Upper lobe of left lung (tissue), 6 donors: ENCODE data around the gene UTY. TPM values are rescaled to one million over a fixed set of nuclear protein-coding genes. Genes with fewer than 3 reads are reported as not detected.
"Not testable (repeated sequence)": the region's sequence is repeated elsewhere in the genome, so short reads cannot be mapped to it uniquely, and the experiment has no call there.

Source experiments
- ATAC-seq, 2 donors: fragments of 200-7000 bp; cut with Tn5 transposase; one replicate each; pipeline ENCODE4 v1.9.1; 2022; ENCODE audit warnings: mild to moderate bottlenecking in 2 of 2, moderate library complexity in 2 of 2; ENCODE audit not compliant: low FRiP score in 2 of 2
- DNase-seq, 2 donors: peaks; one replicate each; pipeline ENCODE4 v3.0.0-alpha.2; 2019 to 2020
- H3K27ac ChIP-seq, 4 donors: fragments of 200-600 bp; sonication (generic); one replicate each; pipeline ENCODE4 v1.5.1; 2016 to 2019
- H3K27me3 ChIP-seq, 4 donors: fragments of 200-600 bp; sonication (generic); one replicate each; pipeline ENCODE4 v1.5.1; 2017 to 2019
- H3K36me3 ChIP-seq, 4 donors: fragments of 200-600 bp; sonication (generic); one replicate each; pipeline ENCODE4 v1.5.1; 2016 to 2019
- H3K4me1 ChIP-seq, 4 donors: fragments of 200-600 bp; sonication (generic); one replicate each; pipeline ENCODE4 v1.5.1; 2018 to 2019
- H3K4me3 ChIP-seq, 4 donors: fragments of 200-600 bp; sonication (generic); one replicate each; pipeline ENCODE4 v1.5.1; 2017 to 2019; ENCODE audit warnings: mild to moderate bottlenecking in 2 of 4, moderate library complexity in 1 of 4
- H3K9me3 ChIP-seq, 4 donors: fragments of 200-600 bp; sonication (generic); one replicate each; pipeline ENCODE4 v1.5.1; 2018 to 2019
- EP300 ChIP-seq, 4 donors: sonication (generic); formaldehyde crosslinking; IDR thresholded peaks; one replicate each; pipeline ENCODE4 v1.5.1; 2017; ENCODE audit warnings: antibody characterized with exemption in 4 of 4, control low read depth in 2 of 4
- POLR2A ChIP-seq, 4 donors: fragments of 450-650 bp; IDR thresholded peaks; one replicate each; pipeline ENCODE4 v1.5.1; 2016 to 2017; ENCODE audit warnings: antibody characterized with exemption in 4 of 4, mild to moderate bottlenecking in 2 of 4
- POLR2AphosphoS5 ChIP-seq, 2 donors: sonication (generic); formaldehyde crosslinking; IDR thresholded peaks; one replicate each; pipeline ENCODE4 v1.5.1; 2017; ENCODE audit warnings: antibody characterized with exemption in 2 of 2
- WGBS, 2 donors: methylation state at CpG; one replicate each; pipeline ENCODE4 v1.1.5; 2017 to 2018; 5-methylcytosine and 5-hydroxymethylcytosine counted together
- total RNA-seq, 6 donors: library from RNA; depleted of rRNA in 4 of 6; stranded (reverse); fragments of >200 nt in 4 of 6; gene quantifications; one replicate each; pipeline versions ENCODE4 v1.1.0 to v1.2.1, GENCODE V29; 2016 to 2021
- TF ChIP-seq, protein P1 (sequence below), 6 experiments: fragments of 450-650 bp in 4 of 6; fragments of 200-600 bp in 2 of 6; sonication (generic) in 2 of 6; IDR thresholded peaks; one replicate each; pipeline ENCODE4 v1.5.1; 2016 to 2019; ENCODE audit warnings: antibody characterized with exemption in 6 of 6
- donor health status: DM: no; HTN: no; CAD: no; lungs with moderate emphysema.
- donor health status: DM: no; HTN: yes; CAD: no; lungs with severe emphysema.

UTY gene
- total RNA-seq, 6 donors from 2014 or later, result 0.26 to 201 (median 35.1) TPM; not detected in 2

DNA sequence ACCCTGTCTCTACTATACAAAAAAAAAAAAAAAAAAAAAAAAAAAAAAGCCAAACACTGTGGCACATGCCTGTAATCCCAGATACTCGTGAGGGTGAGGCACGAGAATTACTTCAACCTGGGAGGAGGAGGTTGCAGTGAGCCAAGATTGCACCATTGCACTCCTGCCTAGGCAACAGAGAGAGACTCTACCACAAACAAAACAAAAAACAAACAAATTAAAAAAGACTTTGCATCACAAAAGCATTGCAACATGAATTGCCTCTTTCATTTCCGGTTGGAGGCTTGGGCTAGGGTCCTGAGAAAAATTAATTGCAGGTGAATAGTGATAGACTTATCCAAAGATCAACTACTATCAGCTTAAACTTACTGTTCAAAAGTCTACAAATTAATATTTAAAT lies 180.4 kb downstream of the UTY start:
- ATAC-seq, result no peak
- Histone ChIP-seq H3K36me3 (peaks cover 0 to 5% (median 0%) of the 10 kb centered on the region in 4 donors), H3K27me3 (no peaks in the 10 kb centered on the region)

DNA sequence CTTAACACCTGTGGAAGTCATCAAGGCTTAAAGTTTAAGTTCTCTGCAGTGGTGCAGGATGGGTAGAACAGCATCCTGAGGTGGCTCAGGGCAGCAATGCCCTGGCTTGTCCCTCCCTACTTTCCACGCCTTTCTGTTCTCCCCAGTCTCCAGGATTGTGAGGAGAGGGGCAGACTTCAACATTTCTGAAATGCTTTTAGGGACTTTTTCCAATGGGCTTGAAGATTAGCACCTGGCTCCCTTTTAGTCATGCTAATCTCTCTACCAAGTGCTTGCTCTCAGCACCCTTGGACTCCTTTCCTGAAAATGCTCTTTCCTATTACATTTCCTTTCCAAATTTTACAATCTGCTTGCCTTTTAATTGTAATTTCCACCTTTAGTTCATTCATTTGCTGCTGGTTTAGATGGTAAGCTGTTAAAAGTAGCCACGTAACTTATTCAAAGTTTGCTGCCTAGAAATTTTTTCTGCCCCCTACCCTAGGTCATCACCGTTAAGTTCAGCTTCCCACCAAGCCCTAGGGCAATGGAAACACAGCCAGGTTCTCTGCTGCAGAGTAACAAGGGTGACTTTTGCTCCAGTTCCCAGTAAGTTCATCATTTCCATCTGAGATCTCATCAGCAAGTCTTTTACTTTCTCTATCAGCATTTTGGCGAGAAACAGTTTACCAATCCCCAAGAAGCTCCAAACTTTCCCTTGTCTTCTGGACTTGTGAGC lies 183.5 kb downstream of the UTY start:
- no peaks in the 10 kb centered on the region for H3K27me3 ChIP-seq
- DNase-seq (no peak), ATAC-seq (no peak)
- H3K27ac ChIP-seq, result no peak overlapping the region
- H3K9me3 ChIP-seq, result no peaks in the 10 kb centered on the region
- WGBS, 2 donors, result 100% methylated on average over 4 of the region's 4 CpGs; no CpG with 5 or more reads in 1 of the 2 donors
- TF ChIP-seq POLR2A (IDR thresholded peaks at IDR 0.05) (no peak), EP300 (IDR thresholded peaks at IDR 0.05) (no peak), POLR2AphosphoS5 (IDR thresholded peaks at IDR 0.05) (no peak)
- TF ChIP-seq, protein P1, sequence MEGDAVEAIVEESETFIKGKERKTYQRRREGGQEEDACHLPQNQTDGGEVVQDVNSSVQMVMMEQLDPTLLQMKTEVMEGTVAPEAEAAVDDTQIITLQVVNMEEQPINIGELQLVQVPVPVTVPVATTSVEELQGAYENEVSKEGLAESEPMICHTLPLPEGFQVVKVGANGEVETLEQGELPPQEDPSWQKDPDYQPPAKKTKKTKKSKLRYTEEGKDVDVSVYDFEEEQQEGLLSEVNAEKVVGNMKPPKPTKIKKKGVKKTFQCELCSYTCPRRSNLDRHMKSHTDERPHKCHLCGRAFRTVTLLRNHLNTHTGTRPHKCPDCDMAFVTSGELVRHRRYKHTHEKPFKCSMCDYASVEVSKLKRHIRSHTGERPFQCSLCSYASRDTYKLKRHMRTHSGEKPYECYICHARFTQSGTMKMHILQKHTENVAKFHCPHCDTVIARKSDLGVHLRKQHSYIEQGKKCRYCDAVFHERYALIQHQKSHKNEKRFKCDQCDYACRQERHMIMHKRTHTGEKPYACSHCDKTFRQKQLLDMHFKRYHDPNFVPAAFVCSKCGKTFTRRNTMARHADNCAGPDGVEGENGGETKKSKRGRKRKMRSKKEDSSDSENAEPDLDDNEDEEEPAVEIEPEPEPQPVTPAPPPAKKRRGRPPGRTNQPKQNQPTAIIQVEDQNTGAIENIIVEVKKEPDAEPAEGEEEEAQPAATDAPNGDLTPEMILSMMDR (IDR thresholded peaks at IDR 0.05), result no peak
- H3K4me1 ChIP-seq, result no peaks in the 10 kb centered on the region
- H3K36me3 ChIP-seq, result peaks cover 0 to 5% (median 0%) of the 10 kb centered on the region in 4 donors
- no peak overlapping the region for H3K4me3 ChIP-seq

More for the DNA sequence above, 180.4 kb downstream of the UTY start:
- TF ChIP-seq POLR2A (IDR thresholded peaks at IDR 0.05), result no peak
- no peak for TF ChIP-seq POLR2AphosphoS5 (IDR thresholded peaks at IDR 0.05)
- no peak for TF ChIP-seq EP300 (IDR thresholded peaks at IDR 0.05)
- TF ChIP-seq, protein P1 (IDR thresholded peaks at IDR 0.05), result no peak
- Histone ChIP-seq H3K27ac (no peak overlapping the region), H3K4me1 (no peaks in the 10 kb centered on the region), H3K4me3 (no peak overlapping the region), H3K9me3 (no peaks in the 10 kb centered on the region)
- 62% methylated on average over 3 of the region's 3 CpGs; no CpG with 5 or more reads in 1 of the 2 donors for WGBS, 2 donors
- DNase-seq, result no peak

DNA sequence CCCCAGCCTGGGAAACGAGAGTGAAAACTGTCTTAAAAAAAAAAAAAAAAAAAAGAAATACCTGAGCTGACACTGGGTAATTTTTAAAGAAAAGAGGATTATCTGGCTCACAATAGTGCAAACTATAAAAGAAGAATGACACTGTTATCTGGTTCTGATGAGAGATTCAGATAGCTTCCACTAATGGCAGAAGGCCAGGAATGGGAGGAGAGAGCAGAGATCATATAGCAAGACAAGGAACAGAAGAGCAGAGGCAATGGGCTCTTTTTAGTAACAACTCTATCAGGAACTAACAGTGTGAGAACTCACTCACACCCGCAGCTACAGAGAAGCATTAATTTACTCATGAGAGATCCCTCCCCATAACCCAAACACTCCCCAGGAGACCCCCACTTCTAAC lies 184.8 kb downstream of the UTY start:
- 84% methylated on average over 2 of the region's 2 CpGs; no CpG with 5 or more reads in 1 of the 2 donors for WGBS, 2 donors
- Histone ChIP-seq H3K27me3 (no peaks in the 10 kb centered on the region), H3K9me3 (peaks cover 0 to 3% (median 0%) of the 10 kb centered on the region in 4 donors), H3K4me1 (no peaks in the 10 kb centered on the region), H3K4me3 (no peak overlapping the region), H3K36me3 (peaks cover 0 to 12% (median 0%) of the 10 kb centered on the region in 4 donors), H3K27ac (no peak overlapping the region)
- TF ChIP-seq POLR2A (IDR thresholded peaks at IDR 0.05) (no peak), POLR2AphosphoS5 (IDR thresholded peaks at IDR 0.05) (no peak), EP300 (IDR thresholded peaks at IDR 0.05) (no peak)
- TF ChIP-seq, protein P1 (IDR thresholded peaks at IDR 0.05), result no peak
- DNase-seq (no peak), ATAC-seq (no peak)

DNA sequence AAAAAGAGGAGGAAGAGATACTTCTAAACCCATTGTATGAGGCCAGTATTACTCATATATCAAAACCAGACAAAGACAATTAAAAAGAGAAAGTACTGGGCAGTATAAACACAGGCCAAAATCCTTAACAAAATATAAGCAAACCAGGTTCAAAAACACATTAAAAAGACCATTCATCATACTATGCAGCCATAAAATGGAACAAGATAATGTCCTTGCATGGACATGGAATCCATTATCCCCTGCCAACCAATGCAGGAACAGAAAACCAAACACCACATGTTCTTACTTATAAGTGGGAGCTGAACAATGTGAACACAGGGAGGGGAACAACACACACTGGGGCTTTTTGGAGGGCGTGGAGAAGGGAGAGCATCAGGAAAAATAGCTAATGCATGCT lies 188.6 kb downstream of the UTY start:
- H3K27me3 ChIP-seq, result no peaks in the 10 kb centered on the region
- peaks cover 0 to 8% (median under 1%) of the 10 kb centered on the region in 4 donors for H3K36me3 ChIP-seq
- no peak for ATAC-seq
- DNase-seq, result no peak
- TF ChIP-seq, protein P1 (IDR thresholded peaks at IDR 0.05), result no peak
- TF ChIP-seq EP300 (IDR thresholded peaks at IDR 0.05), result no peak
- H3K4me1 ChIP-seq, result no peaks in the 10 kb centered on the region
- no peak overlapping the region for H3K4me3 ChIP-seq
- H3K27ac ChIP-seq, result no peak overlapping the region
- 91% methylated on average over 1 of the region's 1 CpG; no CpG with 5 or more reads in 1 of the 2 donors for WGBS, 2 donors
- peaks cover 0 to 3% (median 0%) of the 10 kb centered on the region in 4 donors for H3K9me3 ChIP-seq

DNA sequence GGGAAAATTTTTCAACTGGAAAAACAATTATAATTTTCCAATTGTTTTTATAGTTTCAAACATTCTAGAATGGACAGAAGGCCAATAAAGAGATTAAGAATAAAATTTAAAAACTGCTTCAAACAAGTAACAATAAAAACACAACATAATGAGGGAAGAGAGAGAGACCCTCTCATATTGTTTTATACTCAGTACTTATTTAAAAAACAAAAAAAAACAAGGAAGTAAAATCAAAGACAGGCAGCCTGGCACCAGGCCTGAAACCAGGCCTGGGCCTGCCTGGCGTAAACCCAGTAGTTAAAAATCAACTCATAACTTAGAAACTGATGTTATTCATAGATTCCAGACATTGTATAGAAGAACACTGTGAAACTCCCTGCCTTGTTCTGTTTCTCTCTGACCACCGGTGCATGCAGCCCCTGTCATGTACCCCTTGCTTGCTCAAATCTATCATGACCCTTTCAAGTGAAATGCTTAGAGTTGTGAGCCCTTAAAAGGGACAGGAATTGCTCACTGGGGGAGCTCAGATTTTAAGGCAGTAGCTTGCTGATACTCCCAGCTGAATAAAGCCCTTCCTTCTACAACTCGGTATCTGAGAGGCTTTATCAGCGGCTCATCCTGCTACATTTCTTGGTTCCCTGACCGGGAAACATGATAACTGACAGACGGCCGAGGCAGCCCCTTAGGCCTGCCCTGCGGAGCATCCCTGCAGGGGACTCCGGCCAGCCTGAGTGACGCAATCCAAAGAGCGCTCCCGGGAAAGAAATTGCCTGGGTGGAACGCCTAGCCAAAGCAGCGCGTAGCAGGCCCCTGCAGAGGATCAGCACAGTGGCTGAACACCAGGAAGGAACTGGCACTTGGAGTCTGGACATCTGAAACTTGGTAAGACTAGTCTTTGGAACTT lies 197.4 kb downstream of the UTY start:
- not testable (repeated sequence) for H3K27me3 ChIP-seq, H3K27ac ChIP-seq, H3K4me3 ChIP-seq, H3K4me1 ChIP-seq, H3K9me3 ChIP-seq, H3K36me3 ChIP-seq
- WGBS, 2 donors, result 74% methylated on average over 7 of the region's 15 CpGs; no CpG with 5 or more reads in 1 of the 2 donors
- DNase-seq (peak in 1 of 2 donors; percentile 16), ATAC-seq (peak in 1 of 2 donors; percentile 67)
